Fibroblast of skin of abdomen (primary cell): Measurements from ENCODE around the gene STK32C.
"Not testable (repeated sequence)": the region's sequence is repeated elsewhere in the genome, so short reads cannot be mapped to it uniquely, and the experiment has no call there.

Experiments used
- DNase-seq: peaks from one replicate; pipeline ENCODE4 v3.0.0-alpha.2; 2013

The STK32C gene

GRCh38 chr10:132227851-132228390, 79.8 kb downstream of the STK32C start:
- DNase-seq = no peak

- no peak for DNase-seq
Observed at GRCh38 chr10:132226586-132227405, 81.0 kb downstream of the STK32C start.

GRCh38 chr10:132225849-132226205, 81.9 kb downstream of the STK32C start:
- DNase-seq = no peak

GRCh38 chr10:132225073-132225848, 82.5 kb downstream of the STK32C start:
- no peak for DNase-seq

- no peak for DNase-seq
Observed at GRCh38 chr10:132224343-132225072, 83.2 kb downstream of the STK32C start.

- DNase-seq = no peak
Observed at GRCh38 chr10:132223611-132224342, 84.0 kb downstream of the STK32C start.

- DNase-seq = peak; percentile 69
Observed at GRCh38 chr10:132223156-132223590, 84.6 kb downstream of the STK32C start.

GRCh38 chr10:132222726-132223125, 85.0 kb downstream of the STK32C start:
- DNase-seq = no peak

GRCh38 chr10:132220996-132221395, 86.8 kb downstream of the STK32C start:
- not testable (repeated sequence) for DNase-seq

- DNase-seq = no peak
Observed at GRCh38 chr10:132220061-132220460, 87.7 kb downstream of the STK32C start.

GRCh38 chr10:132219486-132219885, 88.3 kb downstream of the STK32C start:
- DNase-seq = no peak

GRCh38 chr10:132216441-132216840, 91.3 kb downstream of the STK32C start:
- not testable (repeated sequence) for DNase-seq

GRCh38 chr10:132213917-132214316, 93.8 kb downstream of the STK32C start:
- no peak for DNase-seq

GRCh38 chr10:132212816-132213215, 94.9 kb downstream of the STK32C start:
- DNase-seq = no peak

- no peak for DNase-seq
Observed at GRCh38 chr10:132211246-132211645, 96.5 kb downstream of the STK32C start.

GRCh38 chr10:132210766-132211165, 97.0 kb downstream of the STK32C start:
- no peak for DNase-seq

- no peak for DNase-seq
Observed at GRCh38 chr10:132209978-132210530, 97.7 kb downstream of the STK32C start.

GRCh38 chr10:132209130-132209529, 98.6 kb downstream of the STK32C start:
- no peak for DNase-seq

- no peak for DNase-seq
Observed at GRCh38 chr10:132208462-132209050, 99.2 kb downstream of the STK32C start.

GRCh38 chr10:132207536-132208461, 100.0 kb downstream of the STK32C start:
- DNase-seq = no peak
